CD8-positive, alpha-beta memory T cell (primary cell): ENCODE data around the gene LYPD6B. TPM values are rescaled to one million over a fixed set of nuclear protein-coding genes. Genes with fewer than 3 reads are reported as not detected.
A peak's percentile ranks its signal among the peaks of the same experiment; 100 is the strongest.

Source experiments
- CTCF ChIA-PET: fragments of 350-600 bp; sonication (Branson Sonifier 250); formaldehyde crosslinking; loops from one replicate; lab custom pipeline; 2021; ENCODE audit warnings: antibody characterized with exemption; lab: Charles Lee
- POLR2A ChIA-PET: fragments of 350-600 bp; sonication (Branson Sonifier 250); formaldehyde crosslinking; loops from one replicate; lab custom pipeline; 2021; ENCODE audit warnings: antibody characterized with exemption; lab: Charles Lee
- DNase-seq, 5 donors: peaks; one replicate each; pipeline versions ENCODE4 v3.0.0 to v3.0.0-alpha.2; 2020 to 2022; ENCODE audit warnings: mixed read lengths in 1 of 5
- H3K27ac ChIP-seq: one replicate; pipeline ENCODE4 v1.7.0; 2013; ENCODE audit warnings: low read depth, mild to moderate bottlenecking, low read length, moderate library complexity
- H3K27me3 ChIP-seq: 2 replicates; pipeline ENCODE4 v1.7.0; 2013; ENCODE audit warnings: low read length, mild to moderate bottlenecking; ENCODE audit not compliant: insufficient read depth, poor library complexity, severe bottlenecking
- H3K36me3 ChIP-seq: 2 replicates; pipeline ENCODE4 v1.7.0; 2013; ENCODE audit warnings: mild to moderate bottlenecking, low read length, moderate library complexity; ENCODE audit not compliant: insufficient read depth
- H3K4me1 ChIP-seq: 2 replicates; pipeline ENCODE4 v1.7.0; 2013; ENCODE audit warnings: mild to moderate bottlenecking, low read length, moderate library complexity; ENCODE audit not compliant: insufficient read depth
- H3K4me3 ChIP-seq: 2 replicates; pipeline ENCODE4 v1.7.0; 2013; ENCODE audit warnings: mild to moderate bottlenecking, low read length
- H3K9me3 ChIP-seq: 2 replicates; pipeline ENCODE4 v1.7.0; 2013; ENCODE audit warnings: mild to moderate bottlenecking, low read length
- H3K27ac Mint-ChIP-seq, 8 donors: one replicate each; pipeline ENCODE4 v1.8.0; 2020 to 2021; ENCODE audit warnings: mixed read lengths in 8 of 8, mild to moderate bottlenecking in 6 of 8, inconsistent platforms in 3 of 8, moderate library complexity in 3 of 8
- H3K27me3 Mint-ChIP-seq, 2 donors: one replicate each; pipeline ENCODE4 v1.8.0; 2020 to 2021; ENCODE audit warnings: mixed read lengths in 2 of 2, mild to moderate bottlenecking in 1 of 2, moderate library complexity in 1 of 2
- H3K36me3 Mint-ChIP-seq, 3 donors: one replicate each; pipeline ENCODE4 v1.8.0; 2020 to 2021; ENCODE audit warnings: mixed read lengths in 3 of 3, inconsistent platforms in 1 of 3, mild to moderate bottlenecking in 1 of 3
- H3K4me1 Mint-ChIP-seq, 3 donors: one replicate each; pipeline ENCODE4 v1.8.0; 2020 to 2021; ENCODE audit warnings: mixed read lengths in 3 of 3, inconsistent platforms in 1 of 3, mild to moderate bottlenecking in 1 of 3
- H3K4me3 Mint-ChIP-seq, 7 donors: one replicate each; pipeline ENCODE4 v1.8.0; 2020 to 2021; ENCODE audit warnings: mixed read lengths in 7 of 7, mild to moderate bottlenecking in 6 of 7, moderate library complexity in 4 of 7, inconsistent platforms in 2 of 7
- H3K9me3 Mint-ChIP-seq, 5 donors: one replicate each; pipeline ENCODE4 v1.8.0; 2020 to 2022; ENCODE audit warnings: mixed read lengths in 5 of 5, mild to moderate bottlenecking in 3 of 5, moderate library complexity in 2 of 5, inconsistent platforms in 1 of 5
- polyA plus RNA-seq: library from polyadenylated mRNA; unstranded; fragments of 300-500 nt; fragmentation: Illumina TruSeq; gene quantifications from one replicate; pipeline ENCODE4 v1.2.3, GENCODE V29; 2021
- total RNA-seq, 2 experiments: library from RNA; stranded (reverse); gene quantifications; one replicate each; pipeline ENCODE4 v1.2.3, GENCODE V29; 2021

Gene LYPD6B
- total and polyA plus RNA-seq, 3 experiments from 2014 or later = not detected

DNA sequence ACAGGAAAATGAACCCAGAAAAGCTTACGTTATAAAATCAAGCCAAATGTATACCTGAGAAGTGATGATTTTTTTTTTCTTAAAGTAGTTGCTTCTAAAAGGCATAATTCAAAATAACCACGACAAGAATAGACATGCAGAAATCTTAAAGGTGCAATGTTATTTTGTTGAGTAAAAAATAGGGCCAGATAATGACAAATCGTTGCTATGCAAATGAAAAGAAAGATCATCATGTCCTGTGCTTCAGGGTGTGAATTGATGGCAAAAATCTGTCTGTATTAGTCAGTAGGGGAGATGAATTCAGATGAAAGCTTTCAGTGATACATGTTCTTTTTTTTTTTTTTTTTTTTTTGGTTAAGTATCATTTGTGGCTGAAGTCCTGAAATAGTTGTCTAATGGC is 24.0 kb downstream of the LYPD6B start:
- CTCF ChIA-PET = no interaction called here
- H3K27ac Mint-ChIP-seq = no peak overlapping the region

DNA sequence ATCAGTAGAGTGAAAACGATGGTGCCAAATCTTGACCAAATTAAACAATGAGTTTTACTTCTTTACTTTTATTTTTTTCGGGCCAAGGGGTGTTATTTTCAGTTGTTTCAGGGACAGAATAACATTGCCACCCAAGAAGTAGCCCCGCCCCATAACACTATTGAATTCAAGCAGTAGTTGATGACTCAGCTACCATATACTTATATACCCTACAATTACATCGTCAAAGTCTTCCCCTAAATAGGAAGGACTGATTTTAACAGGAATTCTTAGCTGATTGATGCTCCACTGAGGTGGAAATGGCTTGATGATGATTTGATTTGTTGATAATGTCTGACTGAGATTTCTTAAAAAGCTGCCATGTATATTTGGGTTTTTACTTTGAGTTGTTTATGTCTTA is 24.7 kb downstream of the LYPD6B start:
- no peak overlapping the region for H3K27ac ChIP-seq
- no peaks in the 10 kb centered on the region for H3K36me3 Mint-ChIP-seq
- H3K4me3 ChIP-seq = no peak overlapping the region
- POLR2A ChIA-PET = no interaction called here
- no peak overlapping the region for H3K27ac Mint-ChIP-seq
- H3K4me3 Mint-ChIP-seq = no peak overlapping the region
- DNase-seq = no peak
- no peaks in the 10 kb centered on the region for H3K36me3 ChIP-seq
- no peaks in the 10 kb centered on the region for H3K27me3 ChIP-seq
- no peaks in the 10 kb centered on the region for H3K9me3 Mint-ChIP-seq
- no peaks in the 10 kb centered on the region for H3K4me1 ChIP-seq
- H3K27me3 Mint-ChIP-seq = peaks cover 0 to 3% of the 10 kb centered on the region in 2 donors
- no peaks in the 10 kb centered on the region for H3K9me3 ChIP-seq
- H3K4me1 Mint-ChIP-seq = no peaks in the 10 kb centered on the region
- CTCF ChIA-PET = no interaction called here

More for the DNA sequence above, 24.0 kb downstream of the LYPD6B start:
- no peaks in the 10 kb centered on the region for H3K9me3 ChIP-seq
- no peaks in the 10 kb centered on the region for H3K4me1 Mint-ChIP-seq
- POLR2A ChIA-PET = no interaction called here
- no peak for DNase-seq
- no peak overlapping the region for H3K4me3 ChIP-seq
- H3K36me3 ChIP-seq = no peaks in the 10 kb centered on the region
- H3K4me3 Mint-ChIP-seq = no peak overlapping the region
- no peaks in the 10 kb centered on the region for H3K9me3 Mint-ChIP-seq
- H3K36me3 Mint-ChIP-seq = no peaks in the 10 kb centered on the region
- peaks cover 4% of the 10 kb centered on the region in 2 donors for H3K27me3 Mint-ChIP-seq
- H3K27ac ChIP-seq = no peak overlapping the region
- H3K27me3 ChIP-seq = no peaks in the 10 kb centered on the region
- H3K4me1 ChIP-seq = no peaks in the 10 kb centered on the region

- Mint-ChIP-seq H3K4me1 (peaks cover 4 to 8% (median 4%) of the 10 kb centered on the region in 3 donors), H3K27me3 (peaks cover 3% of the 10 kb centered on the region in 2 donors), H3K4me3 (no peak overlapping the region), H3K36me3 (no peaks in the 10 kb centered on the region), H3K27ac (no peak overlapping the region), H3K9me3 (no peaks in the 10 kb centered on the region)
- no peaks in the 10 kb centered on the region for H3K36me3 ChIP-seq
- no peaks in the 10 kb centered on the region for H3K9me3 ChIP-seq
- ChIA-PET POLR2A (no interaction called here), CTCF (no interaction called here)
- H3K4me1 ChIP-seq = no peaks in the 10 kb centered on the region
- H3K4me3 ChIP-seq = no peak overlapping the region
- H3K27me3 ChIP-seq = no peaks in the 10 kb centered on the region
- H3K27ac ChIP-seq = no peak overlapping the region
- DNase-seq = no peak
Observed at GRCh38 chr2:149064365-149064841, 25.9 kb downstream of the LYPD6B start.

DNA sequence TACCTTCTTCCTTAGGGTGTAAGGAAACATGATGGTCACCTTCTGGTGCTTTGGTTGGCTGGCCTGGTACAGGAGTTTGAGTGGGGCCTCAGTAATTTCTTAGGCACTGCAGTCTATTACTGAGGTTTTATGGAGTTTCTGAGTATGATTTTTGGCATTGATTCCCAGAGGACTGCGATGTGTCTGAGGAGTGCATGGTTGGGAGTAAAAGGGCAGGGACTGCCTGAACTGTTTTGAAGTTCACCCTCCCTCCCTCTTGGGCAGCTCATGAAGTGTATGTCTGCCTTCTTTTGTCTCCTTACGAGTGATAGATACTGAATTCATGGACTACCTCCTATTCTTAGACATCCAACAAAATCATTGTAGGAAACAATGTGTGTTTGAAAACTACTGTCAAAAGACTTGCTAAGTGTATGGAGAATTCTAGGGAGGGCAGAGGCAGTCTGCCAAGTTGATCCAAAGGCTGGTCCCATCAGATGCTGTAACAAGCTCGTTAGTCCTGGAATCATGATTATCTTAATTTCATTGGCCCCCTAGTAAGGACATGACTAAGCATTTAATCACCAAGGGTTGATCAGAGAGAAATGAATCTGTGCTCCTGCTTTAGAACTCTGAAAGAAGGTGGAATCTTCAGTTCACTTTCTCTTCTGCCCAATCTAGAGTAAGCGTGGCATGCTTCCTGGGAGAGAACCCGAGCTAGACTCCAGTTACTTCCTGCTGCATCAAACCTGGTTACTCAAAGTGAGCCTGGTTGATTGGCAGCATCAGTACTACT is 26.5 kb downstream of the LYPD6B start:
- no peaks in the 10 kb centered on the region for H3K9me3 Mint-ChIP-seq
- Histone ChIP-seq H3K27me3 (no peaks in the 10 kb centered on the region), H3K9me3 (no peaks in the 10 kb centered on the region), H3K36me3 (no peaks in the 10 kb centered on the region), H3K4me1 (no peaks in the 10 kb centered on the region), H3K27ac (no peak overlapping the region), H3K4me3 (no peak overlapping the region)
- H3K27ac Mint-ChIP-seq = no peak overlapping the region
- CTCF ChIA-PET = no interaction called here
- POLR2A ChIA-PET = no interaction called here
- peaks cover 3 to 8% of the 10 kb centered on the region in 2 donors for H3K27me3 Mint-ChIP-seq
- H3K4me3 Mint-ChIP-seq = no peak overlapping the region
- no peak for DNase-seq
- peaks cover 4 to 15% (median 9%) of the 10 kb centered on the region in 3 donors for H3K4me1 Mint-ChIP-seq
- H3K36me3 Mint-ChIP-seq = no peaks in the 10 kb centered on the region

DNA sequence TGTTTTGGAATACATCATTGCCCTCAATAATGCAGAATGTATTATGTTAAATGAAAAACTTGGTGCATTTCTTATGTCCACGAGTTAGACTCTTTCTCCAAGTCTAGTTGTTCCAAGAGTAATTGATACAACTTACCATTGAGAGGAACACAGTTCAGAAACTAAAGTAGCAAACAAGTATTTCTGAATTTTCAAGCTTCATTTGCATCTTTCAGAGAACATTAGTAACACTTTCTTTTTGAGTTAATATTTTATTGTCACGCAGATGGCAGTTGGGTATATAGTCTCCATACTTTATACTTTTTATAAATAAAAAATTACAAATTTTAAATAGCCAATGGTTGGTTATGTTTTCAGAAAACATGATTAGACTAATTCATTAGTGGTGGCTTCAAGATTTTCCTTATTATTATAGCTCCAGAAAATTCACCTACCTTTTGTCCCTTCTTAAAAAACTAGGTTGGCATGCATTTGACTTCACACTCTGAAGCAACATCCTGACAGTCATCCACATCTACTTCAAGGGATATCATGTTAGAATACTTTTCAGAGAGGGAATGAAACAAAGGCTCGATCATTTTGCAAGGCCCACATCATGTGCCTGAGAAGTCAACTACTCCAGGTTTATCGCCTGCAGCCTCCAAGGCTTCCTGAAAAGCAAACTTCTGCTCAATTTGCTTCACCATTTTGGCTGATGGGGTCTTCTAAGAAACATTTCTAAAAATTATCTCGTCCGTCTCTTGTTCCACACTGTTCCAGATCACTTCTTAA is 29.9 kb downstream of the LYPD6B start:
- H3K4me3 ChIP-seq = no peak overlapping the region
- peak overlapping the region in 1 of 7 donors; percentile 49 for H3K4me3 Mint-ChIP-seq
- ChIA-PET CTCF (no interaction called here), POLR2A (no interaction called here)
- peaks cover 4 to 18% (median 10%) of the 10 kb centered on the region in 3 donors for H3K4me1 Mint-ChIP-seq
- no peaks in the 10 kb centered on the region for H3K27me3 ChIP-seq
- peaks cover 4 to 22% of the 10 kb centered on the region in 2 donors for H3K27me3 Mint-ChIP-seq
- H3K36me3 Mint-ChIP-seq = no peaks in the 10 kb centered on the region
- H3K9me3 Mint-ChIP-seq = no peaks in the 10 kb centered on the region
- DNase-seq = no peak
- no peaks in the 10 kb centered on the region for H3K36me3 ChIP-seq
- peak overlapping the region in 2 of 8 donors; percentile 48 to 71 for H3K27ac Mint-ChIP-seq
- no peaks in the 10 kb centered on the region for H3K4me1 ChIP-seq
- no peak overlapping the region for H3K27ac ChIP-seq
- H3K9me3 ChIP-seq = no peaks in the 10 kb centered on the region

DNA sequence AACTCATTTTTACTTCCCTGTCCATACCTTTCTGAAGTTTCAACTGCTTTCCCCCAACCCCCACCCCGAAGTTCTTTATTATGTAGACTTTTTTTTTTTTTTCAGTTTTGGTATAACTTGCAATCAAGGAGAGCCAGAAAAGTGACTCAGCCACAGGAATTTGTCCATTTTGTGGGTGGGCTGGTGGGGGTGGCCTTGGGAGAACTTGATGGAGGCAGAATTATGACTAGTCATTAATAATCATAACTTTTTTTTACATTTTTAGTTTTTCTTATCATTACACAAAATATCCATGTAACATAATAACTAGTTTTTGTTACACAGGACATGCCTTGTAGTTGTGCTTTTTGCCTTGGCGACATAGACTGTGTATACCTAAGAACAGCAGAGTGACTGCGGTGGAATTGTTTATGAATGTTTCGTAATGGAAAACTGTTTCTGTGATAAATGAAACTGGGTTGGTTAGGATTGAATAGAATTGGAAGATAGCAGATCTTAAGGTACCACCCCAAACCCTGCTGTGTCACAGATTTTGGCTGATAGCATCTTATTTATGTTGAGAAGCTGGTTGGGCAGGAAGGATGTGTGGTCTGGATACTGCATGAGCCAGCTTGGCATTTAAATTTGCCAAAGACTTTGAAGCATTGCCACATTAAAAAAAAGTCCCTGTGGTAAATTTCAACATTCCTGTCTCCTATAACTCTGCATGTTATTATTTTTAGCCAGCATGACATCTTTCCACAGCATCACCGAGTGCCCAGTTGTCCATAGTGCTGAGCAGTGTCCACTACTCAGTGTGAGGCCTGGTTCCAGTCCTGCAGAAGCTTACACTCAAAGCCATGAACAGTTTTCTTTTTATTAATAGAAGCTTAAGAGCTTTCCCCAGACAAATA is 30.7 kb downstream of the LYPD6B start:
- Mint-ChIP-seq H3K4me3 (peak overlapping the region in 1 of 7 donors; percentile 49), H3K36me3 (no peaks in the 10 kb centered on the region), H3K9me3 (no peaks in the 10 kb centered on the region), H3K27me3 (peaks cover 10 to 30% of the 10 kb centered on the region in 2 donors), H3K4me1 (peaks cover 4 to 18% (median 10%) of the 10 kb centered on the region in 3 donors), H3K27ac (peak overlapping the region in 2 of 8 donors; percentile 48 to 71)
- H3K27me3 ChIP-seq = no peaks in the 10 kb centered on the region
- H3K9me3 ChIP-seq = no peaks in the 10 kb centered on the region
- peak in 2 of 5 donors; percentile 4 to 9 for DNase-seq
- no peak overlapping the region for H3K4me3 ChIP-seq
- POLR2A ChIA-PET = no interaction called here
- H3K27ac ChIP-seq = no peak overlapping the region
- CTCF ChIA-PET = no interaction called here
- no peaks in the 10 kb centered on the region for H3K36me3 ChIP-seq
- no peaks in the 10 kb centered on the region for H3K4me1 ChIP-seq

DNA sequence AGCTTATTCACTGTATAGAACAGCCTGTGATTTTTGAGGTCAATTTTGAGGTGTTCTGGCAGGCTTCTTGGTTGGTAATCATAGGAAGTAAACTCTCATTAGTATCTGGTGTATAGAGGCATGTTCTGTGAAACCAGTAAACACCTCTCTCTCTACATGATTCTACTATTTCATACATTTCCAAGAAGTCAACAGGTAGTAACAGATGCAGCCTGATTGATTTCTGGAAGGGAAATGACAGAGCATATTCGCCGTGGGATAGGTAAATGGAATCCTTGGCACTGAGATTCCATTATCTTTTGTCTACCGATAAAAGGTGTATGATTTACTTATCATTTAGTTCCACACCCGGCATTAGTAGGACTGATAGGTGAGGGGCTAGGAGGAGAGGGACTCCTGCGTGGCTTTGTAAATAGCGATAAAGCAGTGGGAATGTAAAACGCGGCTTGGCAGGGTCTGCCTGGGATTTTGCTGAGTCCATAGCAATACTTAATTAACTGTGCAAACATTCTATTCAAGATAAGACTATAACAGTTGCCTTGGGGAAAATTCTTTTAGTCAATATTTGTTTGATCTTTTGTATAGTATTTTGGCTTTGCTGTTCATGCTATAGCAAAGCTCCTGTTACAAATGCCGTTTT is 32.3 kb downstream of the LYPD6B start:
- Histone ChIP-seq H3K4me3 (no peak overlapping the region), H3K27me3 (no peaks in the 10 kb centered on the region), H3K27ac (no peak overlapping the region), H3K4me1 (no peaks in the 10 kb centered on the region), H3K9me3 (no peaks in the 10 kb centered on the region), H3K36me3 (no peaks in the 10 kb centered on the region)
- peaks cover 11 to 30% of the 10 kb centered on the region in 2 donors for H3K27me3 Mint-ChIP-seq
- peaks cover 4 to 18% (median 10%) of the 10 kb centered on the region in 3 donors for H3K4me1 Mint-ChIP-seq
- H3K27ac Mint-ChIP-seq = no peak overlapping the region
- CTCF ChIA-PET = no interaction called here
- H3K36me3 Mint-ChIP-seq = no peaks in the 10 kb centered on the region
- H3K4me3 Mint-ChIP-seq = no peak overlapping the region
- POLR2A ChIA-PET = no interaction called here
- no peaks in the 10 kb centered on the region for H3K9me3 Mint-ChIP-seq
- no peak for DNase-seq
